Activated CD4-positive, alpha-beta T cell treated with anti-CD3 and anti-CD28 coated beads for 24 hours (primary cell): ENCODE data around the gene ANKRD2.
A peak's percentile ranks its signal among the peaks of the same experiment; 100 is the strongest.
"Not testable (repeated sequence)": the region's sequence is repeated elsewhere in the genome, so short reads cannot be mapped to it uniquely, and the experiment has no call there.

Source experiments
- DNase-seq, 2 donors: peaks; one replicate each; pipeline ENCODE4 v3.0.0-alpha.2; 2020; ENCODE audit warnings: low read depth in 2 of 2

Gene ANKRD2

GRCh38 chr10:97546456-97547270, 25.9 kb upstream of the ANKRD2 start:
- no peak for DNase-seq

GRCh38 chr10:97547271-97547600, 25.3 kb upstream of the ANKRD2 start:
- DNase-seq: no peak

GRCh38 chr10:97547962-97548361, 24.6 kb upstream of the ANKRD2 start:
- DNase-seq: no peak

GRCh38 chr10:97548828-97549455, 23.6 kb upstream of the ANKRD2 start:
- DNase-seq: no peak

- DNase-seq: no peak
Measured at GRCh38 chr10:97549587-97550322, 22.8 kb upstream of the ANKRD2 start.

GRCh38 chr10:97550336-97551149, 22.0 kb upstream of the ANKRD2 start:
- no peak for DNase-seq

- no peak for DNase-seq
Measured at GRCh38 chr10:97551271-97551670, 21.3 kb upstream of the ANKRD2 start.

- DNase-seq: peak; percentile 41 to 44
Measured at GRCh38 chr10:97553575-97554031, 19.0 kb upstream of the ANKRD2 start.

GRCh38 chr10:97554336-97554735, 18.2 kb upstream of the ANKRD2 start:
- not testable (repeated sequence) for DNase-seq

GRCh38 chr10:97555541-97555940, 17.0 kb upstream of the ANKRD2 start:
- DNase-seq: not testable (repeated sequence)

GRCh38 chr10:97560731-97561381, 11.7 kb upstream of the ANKRD2 start:
- not testable (repeated sequence) for DNase-seq

GRCh38 chr10:97561386-97562077, 11.0 kb upstream of the ANKRD2 start:
- not testable (repeated sequence) for DNase-seq

GRCh38 chr10:97562329-97562728, 10.2 kb upstream of the ANKRD2 start:
- DNase-seq: not testable (repeated sequence)

GRCh38 chr10:97563337-97563736, 9.2 kb upstream of the ANKRD2 start:
- DNase-seq: no peak

GRCh38 chr10:97564776-97565175, 7.8 kb upstream of the ANKRD2 start:
- DNase-seq: no peak

- DNase-seq: no peak
Measured at GRCh38 chr10:97566336-97566996, 6.1 kb upstream of the ANKRD2 start.

- no peak for DNase-seq
Measured at GRCh38 chr10:97567891-97568290, 4.7 kb upstream of the ANKRD2 start.

GRCh38 chr10:97570146-97570788, 2.3 kb upstream of the ANKRD2 start:
- DNase-seq: no peak

GRCh38 chr10:97570789-97571471, 1.6 kb upstream of the ANKRD2 start:
- DNase-seq: no peak
